ENCODE measurements around the gene EPG5. TPM values are rescaled to one million over a fixed set of nuclear protein-coding genes. Genes with fewer than 3 reads are reported as not detected.

EPG5 gene
- total RNA-seq, 1 donor: 94.8 TPM

DNA sequence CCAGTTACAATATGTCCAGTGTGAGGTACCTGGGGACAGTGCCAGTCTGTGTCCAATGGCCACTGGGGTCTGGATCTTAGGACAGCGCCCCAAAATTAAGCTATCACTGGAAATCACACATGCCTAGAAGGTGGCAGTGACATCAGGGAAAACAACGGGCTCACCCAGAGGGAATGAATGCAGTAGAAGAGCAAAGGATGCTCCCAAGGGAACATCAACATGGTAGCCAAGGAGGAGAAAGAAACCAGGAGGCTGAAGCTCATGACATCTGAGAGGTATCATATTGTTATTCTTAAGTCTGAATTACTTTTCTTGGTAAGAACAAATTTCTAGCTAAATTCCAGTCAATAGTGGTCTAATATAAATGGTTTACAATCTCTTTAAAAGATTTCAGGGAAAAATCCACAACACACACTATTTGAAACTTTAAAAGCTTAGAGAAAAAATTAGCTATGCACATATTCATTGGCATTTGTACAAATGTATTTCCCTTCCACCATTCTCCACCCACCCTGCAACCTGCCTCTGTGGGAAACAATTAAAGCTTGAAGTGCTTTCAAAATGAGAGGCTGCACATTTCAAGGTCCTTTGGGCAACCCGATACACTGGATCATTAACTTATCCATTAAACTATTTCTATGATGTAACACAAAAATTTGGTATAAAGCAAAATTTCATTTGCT, 86.1 kb downstream of the EPG5 start:
- Histone ChIP-seq H4K20me1 (ENCODE audit: insufficient read depth, low read length) (peaks cover 5% of the 10 kb centered on the region), H3K4me2 (ENCODE audit: insufficient read depth, low read length) (no peak overlapping the region), H3K4me3 (ENCODE audit: insufficient read depth, low read length) (no peak overlapping the region), H3K4me1 (ENCODE audit: insufficient read depth, low read length) (peaks cover 6% of the 10 kb centered on the region), H2AFZ (ENCODE audit: low read length) (no peak overlapping the region), H3K36me3 (ENCODE audit: insufficient read depth, low read length) (peaks cover 84% of the 10 kb centered on the region), H3K79me2 (ENCODE audit: insufficient read depth, low read length) (peaks cover 44% of the 10 kb centered on the region), H3K27ac (ENCODE audit: low read depth, low read length) (no peak overlapping the region), H3K9me3 (ENCODE audit: low read depth, low read length) (no peaks in the 10 kb centered on the region), H3K27me3 (ENCODE audit: insufficient read depth, low read length) (no peaks in the 10 kb centered on the region)
- no peak for DNase-seq (ENCODE audit: insufficient read length, low spot score, missing footprints)
- TF ChIP-seq, protein P1, sequence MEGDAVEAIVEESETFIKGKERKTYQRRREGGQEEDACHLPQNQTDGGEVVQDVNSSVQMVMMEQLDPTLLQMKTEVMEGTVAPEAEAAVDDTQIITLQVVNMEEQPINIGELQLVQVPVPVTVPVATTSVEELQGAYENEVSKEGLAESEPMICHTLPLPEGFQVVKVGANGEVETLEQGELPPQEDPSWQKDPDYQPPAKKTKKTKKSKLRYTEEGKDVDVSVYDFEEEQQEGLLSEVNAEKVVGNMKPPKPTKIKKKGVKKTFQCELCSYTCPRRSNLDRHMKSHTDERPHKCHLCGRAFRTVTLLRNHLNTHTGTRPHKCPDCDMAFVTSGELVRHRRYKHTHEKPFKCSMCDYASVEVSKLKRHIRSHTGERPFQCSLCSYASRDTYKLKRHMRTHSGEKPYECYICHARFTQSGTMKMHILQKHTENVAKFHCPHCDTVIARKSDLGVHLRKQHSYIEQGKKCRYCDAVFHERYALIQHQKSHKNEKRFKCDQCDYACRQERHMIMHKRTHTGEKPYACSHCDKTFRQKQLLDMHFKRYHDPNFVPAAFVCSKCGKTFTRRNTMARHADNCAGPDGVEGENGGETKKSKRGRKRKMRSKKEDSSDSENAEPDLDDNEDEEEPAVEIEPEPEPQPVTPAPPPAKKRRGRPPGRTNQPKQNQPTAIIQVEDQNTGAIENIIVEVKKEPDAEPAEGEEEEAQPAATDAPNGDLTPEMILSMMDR (IDR thresholded peaks at IDR 0.05; ENCODE audit: extremely low read depth, low read depth, low read length): no peak

DNA sequence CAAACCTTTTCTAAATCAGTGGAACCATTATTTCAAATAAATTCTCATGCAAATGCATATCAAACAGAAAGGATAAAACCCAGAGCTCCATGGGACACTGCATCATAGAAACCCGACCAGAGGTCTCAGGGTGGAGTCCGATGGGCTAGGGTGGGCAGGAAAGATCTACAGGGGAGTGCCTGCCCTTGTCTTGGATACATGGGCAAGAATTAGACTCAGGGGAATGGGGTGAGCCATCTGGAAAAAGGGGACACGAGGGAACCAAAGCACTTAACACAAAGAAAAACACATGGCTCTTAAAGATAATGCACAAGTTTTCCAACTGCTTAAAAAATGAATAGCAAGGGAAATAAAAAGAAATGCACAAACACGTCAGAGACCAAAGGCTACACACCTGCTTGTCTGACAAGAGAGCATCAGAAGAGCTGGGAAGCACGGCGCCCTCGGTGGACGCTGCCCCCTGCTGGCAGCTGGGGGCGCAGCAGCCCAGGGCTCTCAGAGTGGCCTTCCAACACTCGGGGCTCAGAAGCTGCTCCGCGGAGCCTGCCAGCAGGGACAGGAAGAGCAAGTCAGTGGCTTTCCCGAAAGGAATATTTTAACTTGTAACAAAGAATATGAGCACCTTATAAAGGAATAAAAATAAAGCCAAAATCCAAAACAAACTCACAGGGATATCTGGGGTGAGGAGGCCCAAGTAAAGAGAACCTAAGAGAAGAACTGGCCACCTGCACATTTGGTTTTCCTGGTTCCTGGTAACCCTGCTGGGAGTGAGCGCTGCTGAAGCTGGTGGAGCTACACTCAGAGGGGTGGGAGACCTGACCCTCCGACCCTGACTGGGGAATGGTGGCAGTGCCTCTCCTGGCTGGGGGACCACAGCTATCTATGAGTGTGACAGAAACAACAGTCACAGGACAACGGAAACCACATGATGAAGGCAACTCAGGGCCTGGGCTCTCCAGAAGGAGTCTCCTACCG, 87.2 kb downstream of the EPG5 start:
- H3K27me3 ChIP-seq (ENCODE audit: insufficient read depth, low read length): no peaks in the 10 kb centered on the region
- peaks cover 90% of the 10 kb centered on the region for H3K36me3 ChIP-seq (ENCODE audit: insufficient read depth, low read length)
- no peak overlapping the region for H2AFZ ChIP-seq (ENCODE audit: low read length)
- no peak overlapping the region for H3K4me3 ChIP-seq (ENCODE audit: insufficient read depth, low read length)
- H3K9me3 ChIP-seq (ENCODE audit: low read depth, low read length): no peaks in the 10 kb centered on the region
- peaks cover 6% of the 10 kb centered on the region for H3K4me1 ChIP-seq (ENCODE audit: insufficient read depth, low read length)
- H4K20me1 ChIP-seq (ENCODE audit: insufficient read depth, low read length): peaks cover 5% of the 10 kb centered on the region
- peak; percentile 80 for DNase-seq (ENCODE audit: insufficient read length, low spot score, missing footprints)
- H3K4me2 ChIP-seq (ENCODE audit: insufficient read depth, low read length): no peak overlapping the region
- peak overlapping the region; percentile 44 for H3K27ac ChIP-seq (ENCODE audit: low read depth, low read length)
- peaks cover 43% of the 10 kb centered on the region for H3K79me2 ChIP-seq (ENCODE audit: insufficient read depth, low read length)
- TF ChIP-seq, protein P1 (IDR thresholded peaks at IDR 0.05; ENCODE audit: extremely low read depth, low read depth, low read length): peak; percentile 98

DNA sequence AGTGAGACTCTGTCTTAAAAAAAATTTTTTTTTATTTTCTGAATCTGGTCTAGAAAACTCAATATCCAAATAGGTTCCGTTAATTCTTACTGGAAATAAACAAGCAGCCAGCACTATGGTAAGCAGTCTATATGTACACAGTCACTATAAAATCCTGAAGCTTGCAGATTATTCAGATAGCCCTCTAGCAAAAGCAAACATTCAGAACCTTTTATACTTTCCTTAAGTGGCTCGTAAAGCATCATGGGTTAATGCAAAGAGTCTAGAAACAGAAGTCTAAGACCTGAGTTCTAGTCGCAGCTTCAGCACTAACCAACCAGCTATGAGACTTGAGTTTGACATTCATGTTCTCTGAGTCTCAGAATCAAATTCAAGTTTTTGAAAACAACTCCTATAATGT, 89.7 kb downstream of the EPG5 start:
- H3K27ac ChIP-seq (ENCODE audit: low read depth, low read length): no peak overlapping the region
- H3K9me3 ChIP-seq (ENCODE audit: low read depth, low read length): peaks cover 3% of the 10 kb centered on the region
- no peak overlapping the region for H2AFZ ChIP-seq (ENCODE audit: low read length)
- TF ChIP-seq, protein P1 (IDR thresholded peaks at IDR 0.05; ENCODE audit: extremely low read depth, low read depth, low read length): no peak
- no peaks in the 10 kb centered on the region for H3K27me3 ChIP-seq (ENCODE audit: insufficient read depth, low read length)
- peaks cover 5% of the 10 kb centered on the region for H4K20me1 ChIP-seq (ENCODE audit: insufficient read depth, low read length)
- H3K4me2 ChIP-seq (ENCODE audit: insufficient read depth, low read length): no peak overlapping the region
- peaks cover 53% of the 10 kb centered on the region for H3K79me2 ChIP-seq (ENCODE audit: insufficient read depth, low read length)
- no peak for DNase-seq (ENCODE audit: insufficient read length, low spot score, missing footprints)
- no peak overlapping the region for H3K4me3 ChIP-seq (ENCODE audit: insufficient read depth, low read length)
- peaks cover 86% of the 10 kb centered on the region for H3K36me3 ChIP-seq (ENCODE audit: insufficient read depth, low read length)
- H3K4me1 ChIP-seq (ENCODE audit: insufficient read depth, low read length): peaks cover 11% of the 10 kb centered on the region

DNA sequence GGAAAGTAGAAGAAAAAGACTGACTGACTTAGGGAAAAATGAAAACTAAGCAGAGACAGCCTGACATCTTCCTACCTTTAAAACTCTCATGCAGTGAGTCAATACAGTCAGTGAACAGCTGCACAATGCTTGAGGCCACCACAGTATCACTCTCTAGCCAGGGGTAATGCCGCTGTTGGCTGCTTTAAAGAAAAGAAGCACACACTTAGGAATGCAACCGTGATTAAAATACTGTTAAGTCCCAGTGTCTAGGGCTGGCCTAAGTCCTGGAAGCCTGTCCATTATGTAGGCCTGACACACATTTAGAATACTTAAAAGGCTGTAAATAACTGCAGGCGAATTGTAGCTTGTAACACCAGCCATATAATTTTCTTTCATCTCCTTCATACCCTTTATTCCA, 91.0 kb downstream of the EPG5 start:
- peaks cover 14% of the 10 kb centered on the region for H3K4me1 ChIP-seq (ENCODE audit: insufficient read depth, low read length)
- DNase-seq (ENCODE audit: insufficient read length, low spot score, missing footprints): no peak
- TF ChIP-seq, protein P1 (IDR thresholded peaks at IDR 0.05; ENCODE audit: extremely low read depth, low read depth, low read length): no peak

More for the DNA sequence above, 91.0 kb downstream of the EPG5 start:
- no peak overlapping the region for H2AFZ ChIP-seq (ENCODE audit: low read length)
- no peaks in the 10 kb centered on the region for H3K27me3 ChIP-seq (ENCODE audit: insufficient read depth, low read length)
- H3K9me3 ChIP-seq (ENCODE audit: low read depth, low read length): peaks cover 3% of the 10 kb centered on the region
- H3K36me3 ChIP-seq (ENCODE audit: insufficient read depth, low read length): peaks cover 74% of the 10 kb centered on the region
- H3K4me2 ChIP-seq (ENCODE audit: insufficient read depth, low read length): no peak overlapping the region
- no peak overlapping the region for H3K4me3 ChIP-seq (ENCODE audit: insufficient read depth, low read length)
- H3K79me2 ChIP-seq (ENCODE audit: insufficient read depth, low read length): peaks cover 57% of the 10 kb centered on the region
- peaks cover 7% of the 10 kb centered on the region for H4K20me1 ChIP-seq (ENCODE audit: insufficient read depth, low read length)
- H3K27ac ChIP-seq (ENCODE audit: low read depth, low read length): no peak overlapping the region
